ACC112 (cell line): ENCODE results near the gene SOCS1.
"Not testable (repeated sequence)": the region's sequence is repeated elsewhere in the genome, so short reads cannot be mapped to it uniquely, and the experiment has no call there.

ENCODE experiments used
- H2AFZ ChIP-seq: fragments of 200-600 bp; sonication (generic); one replicate; pipeline ENCODE4 v1.6.0; 2017; ENCODE audit warnings: antibody characterized with exemption, low read length; ENCODE audit not compliant: unreplicated experiment
- H3K27ac ChIP-seq: fragments of 200-600 bp; sonication (generic); 2 replicates; pipeline ENCODE4 v1.5.1; 2014; ENCODE audit warnings: low read depth, mild to moderate bottlenecking, antibody characterized with exemption, low read length, moderate library complexity
- H3K27me3 ChIP-seq: fragments of 200-600 bp; sonication (generic); 2 replicates; pipeline ENCODE4 v1.6.1; 2014; ENCODE audit warnings: mild to moderate bottlenecking, antibody characterized with exemption, low read length, moderate library complexity, mixed read lengths; ENCODE audit not compliant: insufficient read depth
- H3K36me3 ChIP-seq: fragments of 200-600 bp; sonication (generic); 2 replicates; pipeline ENCODE4 v1.6.1; 2016; ENCODE audit warnings: mild to moderate bottlenecking, antibody characterized with exemption, low read length, moderate library complexity, mixed read lengths; ENCODE audit not compliant: insufficient read depth
- H3K4me1 ChIP-seq: fragments of 200-600 bp; sonication (generic); one replicate; pipeline ENCODE4 v1.6.1; 2016; ENCODE audit warnings: low read length, mixed read lengths; ENCODE audit not compliant: insufficient read depth, unreplicated experiment, control insufficient read depth
- H3K4me3 ChIP-seq: fragments of 200-600 bp; sonication (generic); 2 replicates; pipeline ENCODE4 v1.5.1; 2014; ENCODE audit warnings: mild to moderate bottlenecking, low read depth, low read length
- H3K79me2 ChIP-seq: fragments of 200-600 bp; sonication (generic); one replicate; pipeline ENCODE4 v1.6.0; 2016; ENCODE audit warnings: low read length; ENCODE audit not compliant: control insufficient read depth, unreplicated experiment, insufficient read depth

The SOCS1 gene

DNA sequence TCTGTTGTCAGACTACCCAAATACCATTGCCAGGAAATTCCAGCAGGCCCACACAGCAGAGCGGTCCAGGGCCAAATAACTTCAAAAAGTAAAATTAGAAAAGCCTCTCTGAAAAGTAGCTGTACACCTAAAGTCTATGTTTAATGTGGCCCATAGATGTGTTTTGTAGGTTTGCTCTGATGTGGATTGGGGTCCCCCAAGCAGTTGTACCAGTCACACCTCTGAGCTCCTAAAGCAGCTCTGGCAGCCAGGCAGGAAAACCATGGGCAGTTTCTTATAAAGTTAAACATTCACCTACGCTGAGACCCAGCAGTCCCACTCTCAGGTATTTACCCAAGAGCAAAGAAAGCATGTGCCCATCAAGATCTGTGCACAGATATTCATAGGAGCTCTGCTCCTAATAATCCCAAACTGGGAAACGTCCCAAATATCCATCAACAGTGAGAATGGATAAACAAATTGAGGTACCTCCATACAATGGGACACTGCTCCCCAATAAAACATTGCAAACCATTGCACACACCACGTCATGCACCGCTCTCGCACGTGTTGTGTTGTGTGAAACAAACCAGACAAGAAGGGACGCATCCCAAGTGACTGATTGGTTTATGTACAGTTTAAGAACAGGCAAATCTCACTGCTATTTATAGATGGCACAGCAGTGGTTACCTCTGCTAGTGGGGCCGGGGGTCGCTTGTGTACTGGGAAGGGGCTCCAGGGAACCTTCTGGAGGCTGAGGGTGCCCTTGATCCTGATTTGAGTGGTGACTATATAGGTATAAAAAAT lies 40.9 kb upstream of the SOCS1 start:
- Histone ChIP-seq H3K4me3 (peak overlapping the region; percentile 31; the same call in 1 of the 2 replicates), H3K79me2 (no peaks in the 10 kb centered on the region), H3K27me3 (no peaks in the 10 kb centered on the region), H3K36me3 (no peaks in the 10 kb centered on the region), H2AFZ (no peak overlapping the region), H3K27ac (no peak overlapping the region), H3K4me1 (peaks cover 7% of the 10 kb centered on the region)

DNA sequence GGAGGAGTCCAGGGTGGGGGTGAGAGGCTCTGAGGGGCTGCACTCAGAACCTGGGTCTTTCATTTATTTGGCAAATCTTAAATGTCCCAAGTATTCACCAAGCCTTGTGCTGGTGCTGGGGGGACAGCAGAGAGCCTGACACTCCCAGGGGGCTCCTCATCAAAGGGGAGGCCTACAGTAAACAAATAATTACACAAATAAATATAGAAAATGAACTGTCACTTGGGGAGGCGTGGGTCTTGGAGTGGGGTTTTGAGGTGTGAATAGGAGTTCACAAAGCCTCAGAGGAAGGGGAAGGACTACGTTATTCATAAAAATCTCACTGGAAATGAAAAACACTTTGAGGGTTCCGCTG lies 40.3 kb upstream of the SOCS1 start:
- H3K79me2 ChIP-seq: no peaks in the 10 kb centered on the region
- H3K27me3 ChIP-seq: no peaks in the 10 kb centered on the region
- peaks cover 7% of the 10 kb centered on the region for H3K4me1 ChIP-seq
- H3K27ac ChIP-seq: no peak overlapping the region
- H3K4me3 ChIP-seq: no peak overlapping the region
- H3K36me3 ChIP-seq: no peaks in the 10 kb centered on the region
- no peak overlapping the region for H2AFZ ChIP-seq

DNA sequence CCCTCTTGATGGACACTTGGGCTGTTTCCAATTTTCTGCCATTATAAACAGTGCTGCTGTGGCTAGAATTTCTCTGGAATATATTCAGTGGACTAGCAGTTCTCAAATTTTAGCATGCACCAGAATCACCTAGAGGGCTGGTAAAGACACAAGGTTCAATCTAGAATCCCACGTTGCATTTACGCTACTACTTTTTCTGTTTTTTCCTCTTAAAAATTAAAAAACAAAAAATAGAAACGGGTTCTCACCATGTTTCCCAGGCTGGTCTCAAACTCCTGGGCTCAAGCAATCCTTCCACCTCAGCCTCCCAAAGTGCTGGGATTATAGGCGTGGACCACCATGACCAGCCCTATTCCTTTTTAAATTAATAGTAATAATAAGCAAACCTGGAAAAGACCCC lies 39.7 kb upstream of the SOCS1 start:
- Histone ChIP-seq H3K36me3 (no peaks in the 10 kb centered on the region), H3K4me1 (peaks cover 7% of the 10 kb centered on the region), H3K4me3 (no peak overlapping the region), H2AFZ (no peak overlapping the region), H3K27me3 (0 out of 2 replicates have a peak, but pooled peaks cover 1% of the 10 kb centered on the region), H3K79me2 (no peaks in the 10 kb centered on the region), H3K27ac (no peak overlapping the region)

DNA sequence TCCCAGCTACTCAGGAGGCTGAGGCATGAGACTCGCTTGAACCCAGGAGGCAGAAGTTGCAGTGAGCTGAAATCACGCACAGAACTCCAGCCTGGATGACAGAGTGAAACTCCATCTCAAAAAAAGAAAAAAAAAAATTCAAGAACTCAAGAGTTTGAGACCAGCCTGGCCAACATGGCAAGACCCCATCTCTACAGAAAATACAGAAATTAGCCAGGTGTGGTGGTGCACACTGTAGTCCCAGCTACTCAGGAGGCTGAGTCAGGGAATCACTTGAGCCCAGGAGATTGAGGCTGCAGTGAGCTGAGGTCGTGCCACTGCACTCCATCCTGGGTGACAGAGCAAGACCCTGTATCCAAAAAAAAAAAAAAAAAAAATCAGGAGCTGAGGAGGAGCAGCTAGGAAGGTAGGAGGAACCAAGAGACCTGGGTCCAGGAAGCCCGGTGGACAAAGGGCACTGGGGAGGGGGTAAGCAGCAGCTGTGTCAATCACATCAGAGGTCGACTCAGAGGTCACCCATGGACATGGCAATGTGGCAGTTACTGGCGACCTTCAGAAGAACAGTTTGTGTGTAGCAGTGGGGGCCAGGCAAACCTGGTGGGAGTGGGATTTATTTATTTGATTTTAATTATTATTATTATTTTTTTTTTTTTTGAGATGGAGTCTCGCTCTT lies 36.2 kb upstream of the SOCS1 start:
- Histone ChIP-seq H3K4me3 (no peak overlapping the region), H3K36me3 (no peaks in the 10 kb centered on the region), H3K27me3 (peaks cover 16% of the 10 kb centered on the region), H3K79me2 (no peaks in the 10 kb centered on the region), H3K4me1 (peaks cover 5% of the 10 kb centered on the region), H3K27ac (no peak overlapping the region), H2AFZ (no peak overlapping the region)

DNA sequence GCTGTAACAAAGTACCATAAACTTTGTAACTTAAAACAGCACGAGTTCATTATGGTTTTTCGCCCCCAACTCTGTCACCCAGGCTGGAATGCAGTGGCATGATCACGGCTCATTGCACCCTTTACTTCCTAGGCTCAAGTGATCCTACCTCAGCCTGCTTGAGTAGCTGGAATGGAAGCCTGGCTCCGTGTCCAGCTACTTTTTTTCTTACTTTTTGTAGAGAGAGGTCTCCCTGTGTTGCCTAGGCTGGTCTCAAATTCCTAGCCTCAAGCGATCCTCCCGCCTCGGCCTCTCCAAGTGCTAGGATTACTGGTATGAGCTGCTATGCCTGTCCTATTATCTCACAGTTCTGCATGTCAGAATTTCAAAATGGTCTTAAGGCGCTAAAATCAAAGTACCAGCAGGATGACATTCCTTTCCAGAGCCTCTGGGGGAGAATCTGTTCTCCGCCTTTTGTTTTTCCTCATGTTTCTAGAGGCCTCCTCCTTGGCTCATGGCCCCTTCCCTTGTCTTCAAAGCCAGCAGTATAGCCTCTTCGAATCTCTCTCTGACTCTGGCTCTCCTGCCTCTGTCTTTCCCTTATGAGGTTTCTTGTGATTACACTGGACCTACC lies 35.2 kb upstream of the SOCS1 start:
- no peaks in the 10 kb centered on the region for H3K36me3 ChIP-seq
- H3K4me1 ChIP-seq: no peaks in the 10 kb centered on the region
- no peak overlapping the region for H3K4me3 ChIP-seq
- peaks cover 16% of the 10 kb centered on the region for H3K27me3 ChIP-seq
- no peak overlapping the region for H2AFZ ChIP-seq
- H3K27ac ChIP-seq: no peak overlapping the region
- H3K79me2 ChIP-seq: no peaks in the 10 kb centered on the region

DNA sequence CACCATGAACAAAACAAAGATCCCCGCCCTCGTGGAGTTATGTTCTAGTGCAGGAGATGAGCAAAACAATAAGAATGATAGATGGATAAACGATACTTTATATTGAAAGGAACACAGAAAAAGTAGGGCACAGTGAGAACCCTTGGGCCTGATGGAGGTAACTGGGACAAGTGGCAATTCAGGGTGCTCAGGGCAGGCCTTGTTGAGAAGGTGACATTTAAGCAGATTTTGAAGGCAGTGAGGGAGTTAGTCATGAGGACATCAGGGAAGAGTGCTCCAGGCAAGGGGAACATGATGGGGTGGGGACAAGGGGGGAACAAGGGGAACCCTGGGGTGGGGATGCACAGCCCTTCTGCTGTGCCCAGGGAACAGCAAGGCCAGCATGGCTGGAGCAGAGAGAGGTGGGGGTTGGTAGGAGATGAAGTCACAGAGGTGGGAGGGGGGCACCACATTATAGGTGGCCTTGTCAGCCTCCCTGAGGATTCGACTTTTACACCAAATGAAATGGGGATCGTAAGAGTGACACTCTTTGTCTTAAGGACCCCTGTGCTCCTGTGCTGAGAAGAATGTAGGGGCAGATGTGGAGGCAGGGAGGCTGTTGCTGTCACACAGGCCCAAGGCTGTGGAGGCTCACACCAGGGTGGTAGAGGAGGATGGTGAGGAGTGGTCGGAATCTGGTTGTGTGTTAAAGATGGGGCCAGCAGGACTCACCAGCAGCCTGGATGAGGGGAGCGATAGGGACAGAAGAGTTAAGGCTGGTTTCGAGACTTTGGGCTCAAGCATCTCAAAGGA lies 34.3 kb upstream of the SOCS1 start:
- Histone ChIP-seq H3K4me1 (no peaks in the 10 kb centered on the region), H3K27ac (no peak overlapping the region), H2AFZ (no peak overlapping the region), H3K4me3 (no peak overlapping the region), H3K79me2 (no peaks in the 10 kb centered on the region), H3K27me3 (peaks cover 24% of the 10 kb centered on the region), H3K36me3 (no peaks in the 10 kb centered on the region)

DNA sequence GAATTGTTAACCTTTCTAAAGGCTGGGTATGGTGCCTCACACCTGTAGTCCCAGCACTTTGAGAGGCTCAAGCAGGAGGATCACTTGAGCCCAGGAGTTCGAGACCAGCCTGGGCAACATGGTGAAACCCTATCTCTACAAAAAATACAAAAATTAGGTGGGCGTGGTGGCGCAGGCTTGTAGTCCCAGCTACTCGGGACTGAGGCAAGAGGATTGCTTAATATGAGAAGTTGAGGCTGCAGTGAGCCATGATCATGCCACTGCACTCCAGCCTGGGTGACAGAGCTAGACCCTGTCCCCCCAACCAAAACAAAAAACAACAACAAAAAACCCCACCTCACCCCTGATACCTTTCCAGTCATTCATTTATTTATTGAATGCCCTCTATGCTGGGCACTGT lies 33.7 kb upstream of the SOCS1 start:
- not testable (repeated sequence) for H3K79me2 ChIP-seq, H3K4me1 ChIP-seq

DNA sequence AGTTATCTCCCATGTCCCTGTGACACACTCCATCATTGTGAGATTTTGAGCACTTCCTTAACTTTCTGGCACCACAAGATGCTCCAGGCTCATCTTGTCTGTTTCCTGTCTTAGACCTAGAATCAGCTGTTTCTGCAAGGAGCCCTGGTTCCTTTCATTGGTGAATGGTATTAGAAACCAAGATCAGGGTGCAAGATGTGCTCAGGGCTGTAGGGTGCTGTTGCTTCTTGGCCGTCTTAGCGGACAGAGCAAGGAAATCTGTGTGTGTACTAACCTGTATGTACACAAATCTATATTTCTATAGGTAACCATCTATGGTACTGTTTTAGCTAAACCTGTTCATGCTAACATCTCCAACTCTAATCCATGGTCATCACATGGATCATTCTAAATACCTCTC lies 33.2 kb upstream of the SOCS1 start:
- Histone ChIP-seq H3K27ac (no peak overlapping the region), H2AFZ (no peak overlapping the region), H3K27me3 (peaks cover 28% of the 10 kb centered on the region), H3K79me2 (no peaks in the 10 kb centered on the region), H3K4me3 (no peak overlapping the region), H3K36me3 (no peaks in the 10 kb centered on the region), H3K4me1 (no peaks in the 10 kb centered on the region)

More for the DNA sequence above, 33.7 kb upstream of the SOCS1 start:
- not testable (repeated sequence) for H2AFZ ChIP-seq, H3K27ac ChIP-seq, H3K36me3 ChIP-seq, H3K4me3 ChIP-seq
- H3K27me3 ChIP-seq: peaks cover 28% of the 10 kb centered on the region

DNA sequence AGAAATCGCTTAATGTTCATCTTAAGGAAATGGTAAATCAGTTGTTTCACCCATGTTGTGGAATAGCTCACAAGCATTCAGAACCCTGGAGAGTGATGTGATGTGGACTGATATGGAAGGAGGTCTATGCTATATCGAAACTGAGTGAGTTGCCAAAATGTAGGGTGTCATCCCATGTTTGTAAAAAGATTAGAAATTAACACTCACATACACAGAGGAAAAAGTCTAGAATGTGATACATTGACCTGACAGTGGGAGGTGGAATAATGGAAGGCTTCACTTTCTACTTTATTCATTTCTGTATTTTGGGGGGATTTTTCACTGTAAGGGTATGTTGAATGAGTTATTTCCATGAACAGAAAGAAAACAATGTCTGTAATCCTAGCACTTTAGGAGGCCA lies 29.8 kb upstream of the SOCS1 start:
- no peak overlapping the region for H3K27ac ChIP-seq
- H3K4me3 ChIP-seq: no peak overlapping the region
- H2AFZ ChIP-seq: no peak overlapping the region
- H3K36me3 ChIP-seq: no peaks in the 10 kb centered on the region
- no peaks in the 10 kb centered on the region for H3K79me2 ChIP-seq
- H3K27me3 ChIP-seq: peaks cover 28% of the 10 kb centered on the region
- H3K4me1 ChIP-seq: no peaks in the 10 kb centered on the region

DNA sequence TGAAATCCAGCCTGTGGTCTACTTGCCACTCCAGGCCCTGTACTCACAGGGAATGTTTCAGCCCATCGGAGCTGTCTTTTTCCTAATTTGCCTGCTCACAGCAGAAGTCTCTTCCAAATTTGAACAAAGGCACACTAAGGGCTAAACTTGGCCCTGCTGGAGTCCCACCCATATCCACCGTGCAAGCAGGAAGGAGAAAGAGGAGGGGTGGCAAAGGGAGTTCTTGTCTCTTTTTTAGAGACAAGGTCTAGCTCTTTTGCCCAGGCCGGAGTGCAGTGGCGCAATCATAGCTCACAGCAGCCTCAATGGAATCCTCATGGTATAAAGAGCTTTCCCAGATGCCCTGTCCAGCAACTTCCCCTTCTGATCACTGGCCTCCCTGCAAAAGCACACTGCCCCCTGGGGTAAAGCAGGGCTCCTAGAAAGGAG lies 27.8 kb upstream of the SOCS1 start:
- Histone ChIP-seq H3K27ac (no peak overlapping the region), H3K36me3 (no peaks in the 10 kb centered on the region), H3K79me2 (no peaks in the 10 kb centered on the region), H3K4me1 (no peaks in the 10 kb centered on the region), H2AFZ (no peak overlapping the region), H3K27me3 (peaks cover 15% of the 10 kb centered on the region), H3K4me3 (no peak overlapping the region)
